Measurements from ENCODE around the gene NFATC1.
"Not testable (repeated sequence)": the region's sequence is repeated elsewhere in the genome, so short reads cannot be mapped to it uniquely, and the experiment has no call there.

NFATC1 gene

DNA sequence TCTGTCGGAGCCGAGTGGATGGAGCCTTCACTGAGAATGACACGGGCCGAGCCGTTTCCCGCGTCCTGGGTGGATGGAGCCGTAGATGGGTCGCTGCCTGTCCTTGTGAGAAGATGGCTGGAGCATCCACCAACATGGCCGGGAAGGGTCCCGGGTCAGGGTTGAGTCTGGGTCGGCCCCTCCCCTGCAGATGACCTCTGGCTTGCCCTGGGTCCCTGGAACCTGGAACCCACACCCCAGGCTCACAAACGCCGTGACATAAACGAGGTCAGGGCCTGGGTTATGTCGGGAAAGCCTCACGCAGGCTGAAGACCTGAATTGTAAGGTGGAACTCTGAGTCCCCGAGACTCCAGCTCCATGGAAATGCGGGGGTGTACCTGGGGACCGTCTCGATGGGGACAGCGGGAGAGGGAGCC is 94.9 kb downstream of the NFATC1 start:
- DNase-seq (ENCODE audit: low spot score) = no peak

DNA sequence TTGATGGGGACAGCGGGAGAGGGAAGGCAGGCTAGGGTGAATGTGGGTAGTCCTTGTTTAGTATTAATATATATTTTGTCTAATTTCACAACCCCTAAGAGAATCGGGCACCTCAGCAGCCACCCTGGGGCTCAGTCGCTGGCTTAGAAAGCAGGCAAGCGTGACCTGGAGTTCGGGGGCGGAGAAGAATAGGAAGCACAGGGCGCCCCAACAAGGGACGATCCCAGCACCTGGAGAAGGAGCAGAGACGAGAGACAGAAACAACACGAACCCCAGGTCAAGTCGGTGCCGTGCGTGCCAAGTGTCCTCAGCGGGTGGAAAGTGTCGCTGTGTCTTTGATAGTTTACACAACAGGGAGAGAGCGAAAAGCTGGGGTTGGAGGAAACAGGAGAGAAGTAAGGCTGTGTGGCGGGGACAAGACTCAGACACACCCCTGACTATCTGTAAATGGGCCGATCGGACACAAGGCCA is 95.4 kb downstream of the NFATC1 start:
- DNase-seq (ENCODE audit: low spot score) = no peak

DNA sequence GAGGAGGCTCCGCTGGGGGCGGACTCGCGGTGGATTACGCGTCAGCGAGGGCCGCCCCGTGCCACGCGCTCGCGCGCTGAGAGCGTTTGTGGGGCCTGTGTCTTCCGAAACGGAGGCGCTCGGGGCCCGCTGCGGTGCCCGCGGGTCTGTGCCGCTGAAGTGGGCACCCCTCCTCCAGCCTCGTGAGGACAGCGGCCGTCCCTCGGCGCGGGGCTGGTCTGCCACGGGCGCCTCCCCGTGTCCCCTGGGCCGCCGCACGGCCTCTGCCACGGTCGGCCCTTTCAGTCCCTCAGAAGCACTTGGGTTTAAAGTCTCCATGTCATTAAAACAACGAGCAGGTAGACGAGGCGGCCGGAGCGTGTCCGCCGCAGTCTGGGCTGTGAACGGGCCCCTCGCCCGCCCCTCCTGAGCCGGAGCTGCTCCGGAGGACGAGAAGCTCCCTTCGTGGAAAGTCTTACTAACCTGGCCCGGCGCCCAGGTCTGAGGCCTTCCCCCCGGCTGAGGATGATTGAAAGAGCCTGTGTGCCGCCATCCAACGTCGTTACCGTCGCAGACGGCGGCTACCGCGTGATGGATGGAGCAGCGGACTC is 97.6 kb downstream of the NFATC1 start:
- DNase-seq (ENCODE audit: low spot score) = no peak

DNA sequence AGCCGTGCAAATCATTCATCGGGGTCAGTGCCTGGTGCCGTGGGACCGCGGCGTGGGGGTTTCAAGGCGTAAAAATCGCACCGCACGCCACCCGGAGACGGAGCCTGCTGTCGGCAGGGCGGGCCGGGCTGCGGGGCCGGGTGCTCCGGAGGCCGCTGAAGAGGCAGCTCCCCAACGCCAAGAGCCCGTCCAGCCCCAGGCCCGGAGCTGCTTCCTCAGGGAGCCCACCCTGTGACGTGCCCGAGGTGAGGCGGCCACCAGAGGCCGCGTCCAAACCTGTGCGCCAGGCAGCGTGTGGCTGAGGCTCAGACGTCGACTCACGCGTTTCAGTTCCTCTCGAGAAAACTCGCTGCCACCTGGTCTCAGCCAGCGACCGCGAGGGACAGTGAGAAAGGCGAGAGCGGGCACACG is 98.1 kb downstream of the NFATC1 start:
- no peak for DNase-seq (ENCODE audit: low spot score)

DNA sequence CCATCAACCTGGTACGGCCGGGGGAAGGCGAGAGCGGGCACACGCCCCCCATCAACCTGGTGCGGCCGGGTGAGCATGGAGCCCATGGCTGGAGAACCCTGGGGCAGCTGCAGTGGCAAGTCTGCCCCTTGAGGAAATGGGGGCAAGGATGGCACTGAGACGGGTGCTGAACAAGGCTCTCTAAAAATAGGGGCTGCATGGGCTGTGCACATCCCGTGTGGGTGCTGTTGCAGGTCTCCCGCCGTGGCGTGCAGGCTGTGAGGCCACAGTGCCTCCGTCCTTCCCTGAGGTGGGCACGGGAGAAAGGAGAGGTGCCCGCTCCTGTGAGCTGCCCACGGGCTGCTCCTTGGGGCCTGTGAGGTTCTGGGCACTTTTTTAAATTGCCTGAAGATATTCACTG is 99.2 kb downstream of the NFATC1 start:
- no peak for DNase-seq (ENCODE audit: low spot score)

DNA sequence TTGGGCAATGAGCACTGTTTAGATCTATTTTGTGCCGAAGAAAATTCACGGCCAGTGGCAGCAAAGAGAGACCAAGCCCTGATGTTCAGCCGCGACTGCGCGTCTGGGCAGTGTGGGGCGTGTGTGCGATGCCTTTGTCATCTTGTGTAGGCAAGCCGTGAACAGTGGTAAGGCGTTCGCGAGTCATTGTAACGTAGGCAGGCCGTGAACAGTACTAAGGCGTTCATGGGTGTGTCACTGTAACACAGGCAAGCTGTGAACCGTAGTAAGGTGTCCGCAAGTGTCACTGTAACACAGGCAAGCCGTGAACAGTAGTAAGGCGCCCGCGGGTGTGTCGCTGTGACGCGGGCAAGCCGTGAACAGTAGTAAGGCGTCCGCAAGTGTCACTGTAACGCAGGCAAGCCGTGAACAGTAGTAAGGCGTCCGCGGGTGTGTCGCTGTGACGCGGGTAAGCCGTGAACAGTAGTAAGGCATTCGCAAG is 99.9 kb downstream of the NFATC1 start:
- DNase-seq (ENCODE audit: low spot score) = no peak

DNA sequence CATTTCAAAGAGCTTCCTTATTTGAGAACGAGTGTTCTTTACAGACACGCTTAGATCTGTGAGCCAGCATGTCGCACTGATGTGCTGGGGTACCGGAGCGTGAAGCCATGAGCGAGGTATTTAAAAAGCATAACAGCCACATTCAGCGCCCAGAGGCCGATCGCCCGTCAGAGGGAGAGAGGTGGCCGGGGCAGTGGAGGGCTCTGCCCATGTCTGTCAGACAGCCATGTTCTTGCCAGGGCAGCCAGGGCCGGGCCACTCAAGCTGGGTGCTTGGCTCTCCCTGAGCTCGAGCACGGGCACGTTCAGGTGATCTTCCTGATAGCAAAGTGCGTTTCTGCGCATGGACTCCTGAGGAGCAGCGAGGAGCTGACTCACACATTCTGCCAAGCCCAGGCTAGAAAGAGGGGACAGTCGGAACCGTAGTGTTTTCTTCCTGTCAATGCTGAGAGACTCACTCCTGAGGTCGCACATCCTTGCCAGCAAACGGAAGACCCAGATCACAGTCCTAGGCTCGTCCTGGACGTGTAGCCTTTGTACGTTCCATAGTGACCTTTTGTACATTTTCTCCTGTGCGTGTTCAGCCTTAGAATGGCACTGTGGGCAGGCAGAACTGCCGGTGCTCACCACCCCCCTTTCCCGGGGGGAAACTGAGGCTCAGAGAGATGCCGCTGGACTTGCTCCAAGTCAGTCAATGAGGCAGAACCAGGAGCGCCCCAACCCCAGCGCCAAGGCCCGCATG is 100.7 kb downstream of the NFATC1 start:
- DNase-seq (ENCODE audit: low spot score) = no peak

DNA sequence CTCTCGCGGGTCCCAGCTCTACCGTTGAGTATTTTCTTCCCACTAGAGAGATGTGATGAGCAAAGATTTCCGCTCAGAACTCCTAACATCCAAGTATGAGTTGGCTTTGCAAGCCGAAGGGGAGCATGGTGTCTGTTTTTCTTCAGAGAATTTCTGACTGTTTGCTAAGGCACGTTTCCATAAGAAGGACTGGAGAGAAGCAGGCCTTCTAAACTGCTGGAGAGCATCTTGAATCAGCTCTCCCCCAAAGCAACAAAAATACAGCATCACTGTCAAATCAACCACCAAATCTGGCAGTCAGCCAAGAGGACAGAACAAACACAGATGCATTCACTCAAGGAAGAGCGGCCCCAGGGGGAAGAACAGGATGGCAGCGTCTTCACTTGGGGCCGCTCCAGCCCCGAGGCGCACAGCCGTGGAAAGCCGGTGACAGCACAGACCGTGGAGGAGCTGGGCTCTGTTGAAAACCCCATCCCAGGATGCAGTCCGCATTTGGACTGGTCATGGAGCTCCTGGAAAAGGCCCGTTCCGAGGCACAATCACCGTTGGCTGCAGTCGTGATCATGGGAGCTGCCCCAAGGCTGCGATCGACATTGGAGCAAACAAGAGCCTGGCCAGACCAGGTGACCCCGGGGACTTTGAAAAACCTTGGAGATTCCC is 101.4 kb downstream of the NFATC1 start:
- DNase-seq (ENCODE audit: low spot score) = no peak

DNA sequence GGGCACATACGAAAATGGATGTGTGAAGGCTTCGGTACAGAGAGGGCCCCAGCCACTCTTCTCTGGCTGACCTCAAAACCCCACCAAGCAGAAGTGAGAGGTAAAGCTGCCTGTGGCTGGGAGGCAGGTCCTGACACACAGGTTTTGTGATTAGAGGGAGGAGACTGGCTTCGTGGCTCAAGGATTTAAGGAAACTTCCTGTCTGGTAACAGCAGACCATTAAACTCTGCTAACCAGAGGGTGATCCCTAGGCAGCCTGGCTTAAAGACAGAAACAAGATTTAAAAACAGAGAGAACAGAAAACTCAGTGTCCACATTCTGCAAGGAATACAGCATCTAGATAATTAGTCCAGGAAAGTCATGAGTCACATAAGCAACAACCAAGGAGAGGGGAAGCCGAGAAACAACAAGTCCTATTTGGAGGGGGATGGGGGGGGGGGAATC is 101.9 kb downstream of the NFATC1 start:
- no peak for DNase-seq (ENCODE audit: low spot score)

DNA sequence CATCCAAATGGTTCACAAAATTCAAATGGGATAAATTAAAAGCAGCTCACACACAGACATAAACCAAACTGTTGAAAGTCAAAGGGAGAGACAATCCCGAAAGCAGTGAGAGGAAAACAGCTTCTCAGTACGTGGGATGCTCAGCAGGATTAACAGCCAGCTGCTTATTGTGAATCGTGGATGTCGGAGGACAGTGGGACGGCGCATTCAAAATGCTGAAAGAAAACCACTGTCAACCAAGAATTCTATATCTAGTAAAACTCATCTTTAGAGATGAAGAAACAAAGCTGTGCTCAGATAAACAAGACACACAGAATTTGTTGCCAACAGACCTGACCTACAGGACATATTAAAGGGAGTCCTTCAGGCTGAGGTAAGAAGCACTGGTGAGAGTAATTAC is 102.9 kb downstream of the NFATC1 start:
- DNase-seq (ENCODE audit: low spot score) = no peak

DNA sequence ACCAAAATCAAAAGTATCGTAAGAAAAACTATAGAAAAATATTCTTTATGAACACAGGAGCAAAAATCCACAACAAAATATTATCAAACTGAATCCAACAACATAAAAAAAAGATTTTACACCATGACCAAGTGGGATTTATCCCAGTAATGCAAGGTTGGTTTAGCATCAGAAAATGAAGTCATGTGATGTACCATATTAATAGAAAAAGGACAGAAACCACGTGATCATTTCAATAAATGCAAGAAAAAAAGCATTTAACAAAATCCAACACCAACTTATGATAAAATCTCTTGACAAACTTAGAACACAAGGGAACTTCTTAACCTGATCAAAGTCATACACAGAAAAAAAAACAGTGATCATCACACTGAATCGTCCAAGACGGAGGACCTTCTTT is 105.3 kb downstream of the NFATC1 start:
- no peak for DNase-seq (ENCODE audit: low spot score)

DNA sequence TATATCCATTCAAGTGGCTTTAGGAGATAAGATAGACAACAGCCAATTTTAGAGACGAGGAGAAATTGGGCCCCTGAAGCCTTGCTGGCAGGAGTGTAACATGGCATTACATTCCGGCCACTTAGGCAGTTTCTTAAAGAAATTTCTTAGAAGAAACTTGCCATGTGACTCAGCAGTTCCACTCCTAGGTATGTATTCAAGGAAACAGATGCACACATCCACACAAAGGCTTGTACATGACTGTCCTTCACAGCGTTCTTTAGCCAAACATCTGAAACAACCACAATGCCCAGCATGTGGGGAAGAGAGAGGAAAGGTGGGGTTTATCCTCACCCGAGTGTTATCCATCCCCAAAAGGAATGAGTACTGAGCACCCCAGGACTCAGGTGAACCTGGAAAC is 107.1 kb downstream of the NFATC1 start:
- no peak for DNase-seq (ENCODE audit: low spot score)

DNA sequence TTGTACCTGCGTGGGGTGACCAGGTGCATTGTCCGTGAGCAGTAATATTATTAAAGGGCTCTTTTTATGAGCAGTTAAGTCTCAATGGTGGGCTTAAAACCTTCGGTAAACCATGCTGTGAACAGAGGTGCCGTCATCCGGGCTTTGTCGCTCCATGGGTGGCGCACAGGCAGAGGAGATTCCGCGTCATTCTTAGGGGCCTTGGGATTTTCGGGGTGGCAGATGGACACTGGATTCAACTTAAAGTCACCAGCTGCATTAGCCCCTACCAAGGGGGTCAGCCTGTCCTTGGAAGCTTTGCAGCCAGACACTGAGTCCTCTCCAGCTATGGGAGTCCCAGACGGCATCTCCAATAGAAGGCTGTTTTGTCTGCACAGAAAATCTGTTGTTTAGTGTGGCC is 107.7 kb downstream of the NFATC1 start:
- DNase-seq (ENCODE audit: low spot score) = no peak

DNA sequence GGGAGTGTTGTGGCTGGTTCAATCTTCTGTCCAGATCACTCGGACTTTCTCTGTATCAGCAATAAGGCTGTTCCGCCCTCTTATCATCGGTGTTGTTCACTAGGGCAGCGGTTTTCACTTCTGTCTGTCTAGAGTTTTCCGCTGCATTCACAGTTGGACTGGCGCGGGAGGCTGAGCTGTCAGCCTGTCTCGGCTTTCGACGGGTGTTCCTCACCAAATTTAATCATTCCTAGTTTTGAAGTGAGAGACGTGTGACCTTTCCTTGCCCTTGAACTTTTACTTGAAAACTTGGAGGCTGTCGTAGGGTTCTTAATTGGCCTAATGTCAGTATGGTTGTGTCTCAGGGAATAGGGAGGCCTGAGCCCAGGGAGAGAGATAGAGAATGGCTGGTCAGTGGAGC is 108.3 kb downstream of the NFATC1 start:
- DNase-seq (ENCODE audit: low spot score) = no peak

DNA sequence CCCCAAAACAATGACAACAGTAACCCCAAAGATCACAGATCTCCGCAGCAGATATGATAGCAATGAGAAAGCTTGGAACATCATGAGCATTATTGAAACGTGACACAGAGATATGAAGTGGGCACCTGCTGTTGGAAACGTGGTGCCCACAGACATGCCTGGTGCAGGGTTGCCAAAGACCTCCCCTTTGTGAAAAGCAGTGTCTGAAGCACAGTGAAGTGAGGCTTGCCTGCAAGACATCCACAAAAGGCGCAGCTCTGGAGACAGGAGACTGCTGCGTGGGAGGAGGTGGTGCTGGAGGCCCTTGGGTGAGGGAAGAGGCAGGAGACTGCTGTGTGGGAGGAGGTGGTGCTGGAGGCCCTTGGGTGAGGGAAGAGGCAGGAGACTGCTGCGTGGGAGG is 108.8 kb downstream of the NFATC1 start:
- DNase-seq (ENCODE audit: low spot score) = not testable (repeated sequence)

DNA sequence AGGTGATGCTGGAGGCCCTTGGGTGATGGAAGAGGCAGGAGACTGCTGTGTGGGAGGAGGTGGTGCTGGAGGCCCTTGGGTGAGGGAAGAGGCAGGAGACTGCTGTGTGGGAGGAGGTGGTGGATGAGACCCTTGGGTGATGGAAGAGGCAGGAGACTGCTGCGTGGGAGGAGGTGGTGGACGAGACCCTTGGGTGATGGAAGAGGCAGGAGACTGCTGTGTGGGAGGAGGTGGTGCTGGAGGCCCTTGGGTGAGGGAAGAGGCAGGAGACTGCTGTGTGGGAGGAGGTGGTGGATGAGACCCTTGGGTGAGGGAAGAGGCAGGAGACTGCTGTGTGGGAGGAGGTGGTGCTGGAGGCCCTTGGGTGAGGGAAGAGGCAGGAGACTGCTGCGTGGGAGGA is 109.7 kb downstream of the NFATC1 start:
- not testable (repeated sequence) for DNase-seq (ENCODE audit: low spot score)

DNA sequence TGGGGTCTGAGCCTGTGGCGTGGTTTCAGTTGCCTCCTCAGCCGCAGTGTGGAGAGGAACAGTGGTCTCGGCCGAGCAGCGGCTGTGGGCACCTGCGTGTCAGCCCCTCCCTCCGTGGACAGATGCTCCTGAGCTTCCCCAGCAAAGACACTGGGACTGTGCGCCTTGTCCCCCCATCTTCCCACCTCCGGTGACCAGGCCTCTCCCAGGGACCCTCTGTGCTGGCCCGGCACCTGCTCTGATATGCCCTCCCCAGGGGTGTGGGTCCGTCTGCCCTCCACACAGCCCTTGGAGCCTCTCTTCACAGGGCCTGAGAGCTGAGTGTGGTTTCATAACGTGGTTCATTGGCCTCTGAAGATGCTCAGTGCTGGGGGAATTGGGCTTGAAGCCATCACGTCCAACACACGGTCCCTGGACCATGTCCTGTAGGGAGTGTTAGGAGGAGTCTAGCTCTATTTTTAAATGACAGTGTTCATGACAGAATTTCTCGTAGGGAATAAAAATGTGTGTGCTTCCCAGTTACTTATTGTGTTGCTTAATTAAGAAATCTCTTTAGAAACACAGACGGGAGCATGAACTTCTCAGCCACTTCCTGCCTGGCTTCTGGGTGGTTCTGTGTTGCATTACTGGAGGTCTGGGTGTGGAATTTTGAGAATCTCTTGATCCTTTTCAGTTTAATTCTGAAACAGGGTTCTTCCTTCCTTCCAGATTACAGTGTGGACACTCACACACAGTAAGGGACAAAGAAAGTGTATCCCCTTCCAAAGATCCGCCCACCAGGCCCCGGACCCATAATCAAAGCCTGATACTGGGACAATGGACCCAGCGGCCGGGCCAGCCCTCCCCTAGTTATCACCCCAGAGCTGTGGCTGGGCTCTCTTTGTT is 110.7 kb downstream of the NFATC1 start:
- DNase-seq (ENCODE audit: low spot score) = no peak

DNA sequence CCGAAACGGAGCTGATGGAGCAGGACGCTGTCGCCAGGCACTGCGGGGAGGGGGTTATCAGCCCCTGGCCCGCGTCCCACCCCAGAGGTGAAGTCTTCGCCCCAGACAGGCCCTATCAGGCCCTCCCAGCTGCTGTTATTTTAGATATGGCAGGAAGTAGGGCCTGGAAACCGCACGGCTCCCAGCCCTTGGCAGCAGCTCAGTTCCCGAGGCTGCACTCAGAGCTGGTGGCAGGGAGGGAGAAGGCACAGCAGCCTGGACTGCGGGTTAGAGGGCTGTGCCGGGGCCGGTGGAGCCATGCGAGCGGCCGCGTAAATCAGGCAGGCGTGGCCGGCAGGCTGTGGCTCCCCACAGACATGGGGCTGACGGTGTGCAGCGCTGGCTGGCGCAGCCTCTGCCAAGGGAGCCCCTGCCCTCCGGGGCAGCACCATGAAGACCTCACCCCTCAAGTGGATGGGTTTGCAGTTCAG is 111.4 kb downstream of the NFATC1 start:
- no peak for DNase-seq (ENCODE audit: low spot score)

DNA sequence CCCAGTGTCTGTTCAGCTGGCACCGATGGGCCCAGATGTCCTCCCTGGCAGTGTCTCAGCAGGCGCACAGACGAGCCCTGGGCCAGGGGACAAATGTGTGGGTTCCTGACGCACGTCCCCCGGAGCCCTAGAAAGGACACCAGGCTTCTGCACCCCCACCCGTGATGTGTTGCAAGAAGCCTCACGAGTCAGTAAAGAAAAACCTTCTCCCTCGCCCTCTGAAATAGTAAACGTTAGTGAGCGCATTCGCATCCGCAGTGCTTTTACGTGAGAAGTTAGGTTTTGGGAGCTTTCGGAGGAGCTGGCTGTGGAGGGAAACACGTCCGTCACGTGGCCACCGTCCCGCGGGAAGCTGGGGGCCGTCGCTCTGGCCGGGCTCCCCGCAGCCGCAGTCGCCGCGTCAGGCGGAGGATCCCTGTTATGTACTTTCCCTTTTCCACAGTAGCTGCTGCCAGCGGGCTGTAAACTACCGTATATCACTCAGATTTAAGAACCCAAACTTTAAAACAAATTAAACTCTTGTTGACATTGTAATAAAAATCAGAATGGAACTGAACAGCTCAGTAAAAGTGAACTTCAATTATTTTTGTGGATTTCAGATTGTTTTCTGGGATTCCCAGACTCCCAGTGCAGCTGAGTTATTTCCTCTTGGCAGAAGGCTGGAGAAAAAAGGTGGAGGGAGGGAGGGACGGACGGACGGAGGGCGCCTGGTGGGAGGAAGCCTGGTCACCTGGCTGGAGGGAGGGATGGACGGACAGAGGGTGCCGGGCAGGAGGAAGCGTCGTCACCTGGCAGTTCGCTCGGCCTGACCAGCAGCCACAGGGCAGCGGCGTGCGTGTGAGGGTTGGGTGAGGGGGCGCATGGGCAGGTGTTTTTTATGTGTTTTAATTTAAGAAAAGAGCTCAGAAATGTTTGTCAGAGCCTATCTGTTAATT is 112.1 kb downstream of the NFATC1 start:
- DNase-seq (ENCODE audit: low spot score) = no peak

DNA sequence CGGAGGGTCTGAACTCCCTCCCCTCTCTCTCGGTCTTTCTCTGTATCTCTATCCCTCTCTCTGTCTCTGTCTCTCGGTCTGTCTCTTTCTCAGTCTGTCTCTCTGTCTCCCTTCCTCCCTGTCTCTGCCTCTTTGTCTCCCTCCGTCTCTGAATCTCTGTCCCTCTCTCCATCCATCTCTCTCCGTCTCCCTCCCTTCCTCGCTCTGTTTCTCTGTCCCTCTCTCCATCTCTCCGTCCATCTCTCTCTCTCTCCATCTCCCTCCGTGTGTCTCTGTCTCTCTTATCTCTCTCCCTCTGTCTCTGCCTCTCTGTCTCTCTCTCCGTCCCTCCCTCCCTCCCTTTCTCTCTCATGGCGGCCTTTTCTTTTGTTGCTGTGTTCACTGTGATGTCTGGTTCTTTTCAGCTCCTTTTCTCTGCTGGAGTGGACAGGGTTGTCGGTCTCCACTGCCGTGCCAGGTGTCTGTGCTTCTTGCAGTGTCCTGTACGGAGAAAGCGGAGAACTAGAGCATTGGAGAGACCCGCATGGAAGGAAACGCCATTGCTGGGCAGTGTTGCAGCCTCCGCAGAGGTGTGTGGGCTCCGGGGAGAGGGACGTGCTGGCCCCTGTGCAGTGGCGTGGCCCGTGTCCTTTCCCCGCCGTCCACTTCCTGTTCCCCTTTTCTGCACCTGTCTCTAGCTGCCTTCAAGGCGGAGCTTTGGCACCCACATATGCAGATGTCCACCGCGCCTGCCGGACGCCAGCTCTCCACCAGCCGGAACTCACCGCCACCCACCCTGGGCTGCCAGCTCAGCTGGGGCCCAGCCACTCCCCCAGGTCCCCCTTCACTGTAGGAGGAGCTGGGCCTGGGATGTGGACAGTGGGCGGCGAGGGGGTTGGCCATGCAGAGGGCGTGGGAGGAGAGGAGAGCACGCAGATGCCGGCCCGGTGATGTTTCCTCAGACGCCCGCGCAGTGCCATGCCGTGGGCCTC is 113.1 kb downstream of the NFATC1 start:
- DNase-seq (ENCODE audit: low spot score) = no peak

Measured in CD4-positive, alpha-beta T cell treated with Interleukin-6 at 100 ng/mL for 8 hours (primary cell).